Lower leg skin (tissue), 4 donors: ENCODE data around the gene CLMP. TPM values are rescaled to one million over a fixed set of nuclear protein-coding genes. Genes with fewer than 3 reads are reported as not detected.

Experiments used
- DNase-seq, 2 donors: peaks; one replicate each; pipeline ENCODE4 v3.0.0-alpha.2; 2019; ENCODE audit warnings: low spot score in 2 of 2
- H3K4me3 ChIP-seq: fragments of 200-600 bp; sonication (generic); 2 replicates; pipeline ENCODE4 v1.5.1; 2017; ENCODE audit warnings: mild to moderate bottlenecking, low read depth; ENCODE audit not compliant: poor library complexity, severe bottlenecking
- CTCF ChIP-seq, 3 donors: fragments of 450-650 bp; IDR thresholded peaks; one replicate each; pipeline ENCODE4 v1.5.1; 2016; ENCODE audit warnings: antibody characterized with exemption in 3 of 3, mild to moderate bottlenecking in 3 of 3, moderate library complexity in 2 of 3
- POLR2A ChIP-seq, 2 donors: fragments of 450-650 bp; IDR thresholded peaks; one replicate each; pipeline ENCODE4 v1.6.1; 2016 to 2017; ENCODE audit warnings: antibody characterized with exemption in 2 of 2, mild to moderate bottlenecking in 1 of 2, moderate library complexity in 1 of 2
- WGBS, 2 donors: methylation state at CpG; one replicate each; pipeline ENCODE4 v1.1.5; 2018; 5-methylcytosine and 5-hydroxymethylcytosine counted together
- intact Hi-C: fragments of 100-400 bp; cut with DNase I; formaldehyde crosslinking; loops from one replicate; pipeline ENCODE4 v1.15.0; 2023; ENCODE audit warnings: low total_unique reads
- total RNA-seq, 4 donors: library from RNA; depleted of rRNA; stranded (reverse); fragments of >200 nt; gene quantifications; one replicate each; pipeline ENCODE4 v1.1.0, GENCODE V29; 2016

The CLMP gene
- total RNA-seq, 4 donors from 2014 or later, result 7.6 to 27.0 (median 17.7) TPM

- intact Hi-C loops, result no loop called here
- no peak for DNase-seq
- TF ChIP-seq POLR2A (IDR thresholded peaks at IDR 0.05) (no peak), CTCF (IDR thresholded peaks at IDR 0.05) (no peak)
- WGBS, 2 donors, result 38 to 43% methylated on average over 9 of the region's 9 CpGs
- no peak overlapping the region for H3K4me3 ChIP-seq
Measured at GRCh38 chr11:123063826-123064657, 131.0 kb downstream of the CLMP start.

DNA sequence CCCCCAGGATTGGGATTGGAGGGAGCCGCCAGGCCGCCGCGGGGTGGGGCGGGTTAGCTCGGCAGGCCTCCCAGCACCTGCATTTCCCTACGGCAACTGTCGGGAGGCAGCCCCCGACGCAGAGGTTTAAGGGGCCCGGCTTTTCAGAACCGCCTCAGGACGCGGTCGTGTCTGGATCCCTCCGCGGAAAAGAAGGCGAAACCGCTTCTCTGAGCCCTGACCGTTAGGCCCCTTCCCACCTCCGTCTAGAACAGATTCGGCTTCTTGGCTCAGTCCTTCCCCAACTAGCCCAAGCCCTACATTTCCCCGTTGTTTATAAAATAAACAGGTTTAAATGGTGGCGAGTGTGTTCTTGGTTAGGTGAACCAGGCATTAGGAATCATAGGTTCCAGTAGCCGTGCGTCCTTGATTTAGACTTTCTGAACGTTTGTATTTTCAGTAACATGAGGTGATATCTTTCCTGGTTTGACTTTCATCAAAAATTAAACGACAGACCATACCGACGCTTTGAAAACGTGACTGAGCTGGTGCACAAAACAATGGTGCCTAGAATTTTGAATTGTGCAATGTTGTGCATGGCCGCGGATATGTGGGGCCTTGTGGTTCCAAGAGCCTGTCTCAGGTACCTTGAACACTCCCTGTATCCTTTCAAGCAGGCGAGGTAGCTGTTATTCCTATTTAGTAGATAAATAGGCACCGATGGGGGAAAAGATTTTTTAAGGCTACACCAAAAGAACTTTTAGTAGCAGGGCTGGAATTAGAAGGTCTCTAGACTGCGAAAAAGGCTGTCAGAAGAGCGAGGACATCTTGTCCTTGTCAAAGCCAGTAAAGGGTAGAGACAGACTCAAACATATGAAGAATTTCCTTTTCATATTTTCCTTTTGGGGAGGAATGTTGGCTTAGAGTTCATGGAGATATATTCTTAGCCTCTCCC is 131.9 kb downstream of the CLMP start:
- WGBS, 2 donors, result 3 to 4% methylated on average over 31 of the region's 37 CpGs
- H3K4me3 ChIP-seq, result peak overlapping the region; percentile 65
- TF ChIP-seq CTCF (IDR thresholded peaks at IDR 0.05), result no peak
- no peak for TF ChIP-seq POLR2A (IDR thresholded peaks at IDR 0.05)
- intact Hi-C loops, result no loop called here
- DNase-seq, result peak; percentile 54 to 90

GRCh38 chr11:123062158-123062891 is 132.7 kb downstream of the CLMP start:
- DNase-seq, result peak; percentile 99 to 100
- 0 to 1% methylated on average over 44 to 59 of the region's 63 CpGs for WGBS, 2 donors
- intact Hi-C loops, result no loop called here
- TF ChIP-seq CTCF (IDR thresholded peaks at IDR 0.05) (no peak), POLR2A (IDR thresholded peaks at IDR 0.05) (no peak)
- peak overlapping the region; percentile 85 for H3K4me3 ChIP-seq

DNA sequence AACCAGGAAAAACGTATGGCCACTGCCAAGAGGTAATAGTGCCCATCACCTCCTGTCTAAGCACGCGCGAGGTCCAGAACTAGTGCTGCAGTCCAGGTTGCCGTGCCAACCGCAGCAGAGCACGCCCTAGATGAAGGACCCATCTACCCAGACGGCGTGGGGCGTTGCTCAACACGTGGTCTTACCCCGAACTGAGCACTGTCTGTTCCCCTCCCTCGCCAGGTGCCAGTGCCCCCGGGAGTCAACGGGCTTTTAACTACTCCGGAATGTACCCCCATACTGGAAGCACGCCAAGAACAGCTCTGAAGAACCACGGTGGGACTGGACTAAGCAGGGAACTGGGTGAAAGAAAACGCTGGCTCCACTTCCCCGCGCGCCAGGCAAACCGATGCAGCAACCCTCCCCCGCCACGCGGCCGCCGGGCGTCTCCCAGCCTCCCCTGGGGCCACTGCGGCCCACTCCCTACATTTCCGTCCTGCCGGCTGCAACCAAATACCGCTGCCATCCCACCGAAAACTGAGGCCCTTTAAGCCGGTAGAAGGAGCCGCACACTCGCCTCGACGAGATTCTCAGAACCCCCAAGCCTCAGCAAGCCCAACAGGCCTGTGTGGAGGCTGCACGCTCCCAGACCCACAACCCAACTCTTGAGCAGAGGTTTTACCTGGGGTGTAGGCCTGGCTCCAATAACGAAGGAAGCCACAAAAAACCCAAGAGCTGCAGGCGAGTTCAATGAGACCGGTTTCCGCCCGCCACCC is 133.5 kb downstream of the CLMP start, which contains the start of gene HSPA8:
TSS of gene HSPA8 (minus strand) at position 734 of the 755 bp plus-strand sequence. CDS start 812 bp downstream, outside the sequence.
- 0 to 1% methylated on average over 41 of the region's 45 CpGs for WGBS, 2 donors
- peak; percentile 75 to 94 for DNase-seq
- peak within 1 kb of the TSS; percentile 85 for H3K4me3 ChIP-seq
- TF ChIP-seq POLR2A (IDR thresholded peaks at IDR 0.05) (peak in 1 of 2 donors; percentile 83), CTCF (IDR thresholded peaks at IDR 0.05) (no peak)
- intact Hi-C loops, result no loop called here
